Left ventricle myocardium inferior (tissue), 1 donor: ENCODE results near the gene NBAS. TPM values are rescaled to one million over a fixed set of nuclear protein-coding genes. Genes with fewer than 3 reads are reported as not detected.

ENCODE experiments used
- DNase-seq: peaks from one replicate; pipeline ENCODE4 v3.0.0-alpha.2; 2020
- H3K27ac ChIP-seq: fragments of 200-600 bp; replicated peaks from 2 replicates; pipeline ENCODE4 v1.8.0; 2021
- H3K27me3 ChIP-seq: fragments of 200-600 bp; 2 replicates; pipeline ENCODE4 v1.8.0; 2021; ENCODE audit warnings: low read depth
- H3K36me3 ChIP-seq: fragments of 200-600 bp; 2 replicates; pipeline ENCODE4 v1.8.0; 2021
- H3K4me1 ChIP-seq: fragments of 200-600 bp; 2 replicates; pipeline ENCODE4 v1.8.0; 2021
- H3K4me3 ChIP-seq: fragments of 200-600 bp; 2 replicates; pipeline ENCODE4 v1.8.0; 2021; ENCODE audit warnings: mild to moderate bottlenecking, moderate library complexity
- H3K9me3 ChIP-seq: fragments of 200-600 bp; replicated peaks from 2 replicates; pipeline ENCODE4 v1.8.0; 2021
- intact Hi-C: fragments of 100-400 bp; cut with micrococcal nuclease; formaldehyde crosslinking; loops from one replicate; pipeline ENCODE4 v1.11.0; 2022
- total RNA-seq: library from RNA; stranded (reverse); fragmentation: NEBNext Ultra II Directional; extraction: Animal tissue kit (Norgen Biotek cat#: 25700); gene quantifications from one replicate; pipeline ENCODE4 v1.2.1, GENCODE V29; 2021
- TF ChIP-seq, protein P1 (sequence below): fragments of 200-600 bp; IDR thresholded peaks from 2 replicates; pipeline ENCODE4 v1.8.0; 2021; ENCODE audit warnings: antibody characterized with exemption, mild to moderate bottlenecking, borderline replicate concordance
- donor health status: DM: no; HTN: yes; CAD: no; lungs with severe emphysema.

Gene NBAS
- total RNA-seq, 1 donor from 2014 or later: 50.6 TPM

DNA sequence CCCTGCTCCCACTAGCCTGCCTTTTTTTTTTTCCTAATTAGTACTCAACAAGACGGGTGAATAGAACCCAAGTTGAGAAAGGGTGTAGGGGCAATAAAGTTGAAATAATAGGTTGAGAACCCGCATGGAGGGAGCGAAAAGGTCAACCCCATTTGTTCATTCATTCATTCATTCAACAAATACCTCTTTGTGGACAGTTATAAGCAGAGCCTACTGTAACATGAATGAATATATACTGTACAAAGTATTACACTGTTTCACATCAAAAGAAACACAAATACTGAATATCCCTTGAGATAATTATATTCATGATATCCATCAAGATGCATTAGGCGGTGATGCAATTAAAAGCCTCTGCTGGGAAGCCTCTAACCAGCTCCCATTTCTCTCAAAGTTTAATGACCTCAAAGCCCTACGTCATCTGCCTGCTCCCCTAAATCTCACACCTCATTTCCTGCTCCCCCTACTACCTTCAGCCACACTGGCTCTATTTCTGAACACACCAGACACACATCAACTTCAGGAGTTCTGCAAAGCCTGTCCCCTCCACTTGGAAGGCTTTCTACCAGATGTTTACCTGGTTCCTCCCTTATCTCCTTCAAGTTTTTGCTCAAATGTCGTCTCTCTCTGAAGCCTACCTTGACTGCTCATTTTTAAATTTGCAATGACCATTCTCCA is 1.4 kb upstream of the NBAS start:
- Histone ChIP-seq H3K27ac (no peak overlapping the region), H3K4me3 (peak overlapping the region; percentile 85), H3K36me3 (no peaks in the 10 kb centered on the region), H3K4me1 (peaks cover 45% of the 10 kb centered on the region), H3K27me3 (no peaks in the 10 kb centered on the region), H3K9me3 (no peaks in the 10 kb centered on the region)
- TF ChIP-seq, protein P1, sequence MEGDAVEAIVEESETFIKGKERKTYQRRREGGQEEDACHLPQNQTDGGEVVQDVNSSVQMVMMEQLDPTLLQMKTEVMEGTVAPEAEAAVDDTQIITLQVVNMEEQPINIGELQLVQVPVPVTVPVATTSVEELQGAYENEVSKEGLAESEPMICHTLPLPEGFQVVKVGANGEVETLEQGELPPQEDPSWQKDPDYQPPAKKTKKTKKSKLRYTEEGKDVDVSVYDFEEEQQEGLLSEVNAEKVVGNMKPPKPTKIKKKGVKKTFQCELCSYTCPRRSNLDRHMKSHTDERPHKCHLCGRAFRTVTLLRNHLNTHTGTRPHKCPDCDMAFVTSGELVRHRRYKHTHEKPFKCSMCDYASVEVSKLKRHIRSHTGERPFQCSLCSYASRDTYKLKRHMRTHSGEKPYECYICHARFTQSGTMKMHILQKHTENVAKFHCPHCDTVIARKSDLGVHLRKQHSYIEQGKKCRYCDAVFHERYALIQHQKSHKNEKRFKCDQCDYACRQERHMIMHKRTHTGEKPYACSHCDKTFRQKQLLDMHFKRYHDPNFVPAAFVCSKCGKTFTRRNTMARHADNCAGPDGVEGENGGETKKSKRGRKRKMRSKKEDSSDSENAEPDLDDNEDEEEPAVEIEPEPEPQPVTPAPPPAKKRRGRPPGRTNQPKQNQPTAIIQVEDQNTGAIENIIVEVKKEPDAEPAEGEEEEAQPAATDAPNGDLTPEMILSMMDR: no peak
- intact Hi-C loops: no loop called here
- DNase-seq: no peak

DNA sequence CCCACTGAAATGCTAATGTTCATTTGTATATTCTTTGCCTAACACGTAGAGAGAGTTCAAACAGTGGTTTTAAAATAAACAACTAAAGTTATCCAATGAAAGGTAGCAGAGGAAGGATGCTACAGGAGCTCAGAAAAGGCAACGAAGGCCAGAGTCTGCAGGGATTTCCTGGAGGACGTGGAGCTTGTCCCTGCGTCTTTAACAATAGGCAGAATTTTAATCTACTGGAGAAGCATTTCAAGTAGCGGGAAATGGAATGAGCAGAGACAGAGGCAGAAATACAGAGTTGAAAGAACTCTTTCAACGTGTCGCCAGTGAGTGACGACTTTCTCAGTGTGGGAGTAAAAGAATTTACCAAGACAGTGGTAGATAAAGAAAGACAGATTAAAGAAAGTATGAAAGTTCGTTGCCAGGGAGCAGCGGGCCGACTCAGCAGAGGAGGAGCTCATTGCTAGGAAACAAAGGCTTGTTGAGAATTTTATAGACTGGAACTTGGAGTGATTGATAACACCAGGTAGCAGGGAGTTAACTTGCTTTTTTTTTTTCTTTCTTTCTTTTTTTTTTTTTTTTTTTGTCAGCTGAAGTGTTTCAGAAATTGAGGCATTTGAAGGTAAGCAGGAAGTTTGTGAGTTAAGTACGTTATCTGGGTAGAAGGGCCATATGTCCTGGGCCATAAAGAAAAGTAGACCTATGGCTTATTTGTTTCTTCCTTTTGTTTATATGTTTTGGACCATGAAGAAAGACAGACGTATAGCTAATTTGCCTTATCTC is 625 bp upstream of the NBAS start:
- no peak for DNase-seq
- H3K4me3 ChIP-seq: peak overlapping the region; percentile 85
- H3K36me3 ChIP-seq: no peaks in the 10 kb centered on the region
- no peaks in the 10 kb centered on the region for H3K9me3 ChIP-seq
- intact Hi-C loops: no loop called here
- H3K27me3 ChIP-seq: no peaks in the 10 kb centered on the region
- peaks cover 46% of the 10 kb centered on the region for H3K4me1 ChIP-seq
- TF ChIP-seq, protein P1: no peak
- peak overlapping the region; percentile 85 for H3K27ac ChIP-seq

DNA sequence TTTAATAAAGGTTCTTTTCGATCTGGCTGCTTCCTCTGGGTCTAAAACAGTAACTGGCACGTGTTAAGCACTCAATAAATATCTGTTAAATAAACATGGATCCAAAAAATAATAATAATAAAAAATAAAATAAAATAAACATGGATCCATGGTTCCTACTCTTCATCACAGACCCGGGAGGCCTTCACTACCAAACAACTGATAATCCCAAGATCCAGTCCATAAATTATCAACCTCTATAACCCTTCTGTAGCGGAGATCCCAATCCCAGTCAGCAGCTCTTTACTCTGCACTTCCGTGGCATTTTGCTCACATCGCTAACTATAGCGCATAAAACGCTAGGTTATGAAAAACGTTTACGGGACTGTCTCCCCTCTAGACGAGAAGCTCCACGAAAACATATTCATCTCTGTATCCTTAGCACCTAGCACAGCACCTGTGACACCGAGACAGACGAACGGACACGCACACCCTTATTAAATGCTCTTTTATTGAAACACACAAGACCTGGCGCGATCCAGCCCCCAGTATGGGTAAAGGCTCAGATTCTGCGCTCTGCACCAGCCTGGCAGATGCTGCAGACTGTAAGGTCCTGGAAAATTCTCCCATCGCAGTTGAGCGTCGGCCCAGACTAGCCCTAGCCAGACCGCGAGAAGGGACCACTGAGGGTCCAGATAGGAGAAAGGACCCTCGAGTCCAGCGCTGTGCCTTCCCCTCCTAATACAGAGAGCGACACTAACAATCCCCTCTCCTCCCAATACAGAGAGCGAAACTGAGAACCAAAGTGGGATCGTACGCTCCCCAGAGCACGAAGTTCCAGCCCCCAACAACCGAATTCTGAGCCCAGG is 770 bp downstream of the NBAS start:
- Histone ChIP-seq H3K27ac (peak overlapping the region; percentile 85), H3K4me3 (peak overlapping the region; percentile 85), H3K9me3 (no peaks in the 10 kb centered on the region), H3K27me3 (no peaks in the 10 kb centered on the region), H3K36me3 (peaks cover 6% of the 10 kb centered on the region), H3K4me1 (peaks cover 46% of the 10 kb centered on the region)
- no peak for DNase-seq
- TF ChIP-seq, protein P1: no peak
- intact Hi-C loops: no loop called here

DNA sequence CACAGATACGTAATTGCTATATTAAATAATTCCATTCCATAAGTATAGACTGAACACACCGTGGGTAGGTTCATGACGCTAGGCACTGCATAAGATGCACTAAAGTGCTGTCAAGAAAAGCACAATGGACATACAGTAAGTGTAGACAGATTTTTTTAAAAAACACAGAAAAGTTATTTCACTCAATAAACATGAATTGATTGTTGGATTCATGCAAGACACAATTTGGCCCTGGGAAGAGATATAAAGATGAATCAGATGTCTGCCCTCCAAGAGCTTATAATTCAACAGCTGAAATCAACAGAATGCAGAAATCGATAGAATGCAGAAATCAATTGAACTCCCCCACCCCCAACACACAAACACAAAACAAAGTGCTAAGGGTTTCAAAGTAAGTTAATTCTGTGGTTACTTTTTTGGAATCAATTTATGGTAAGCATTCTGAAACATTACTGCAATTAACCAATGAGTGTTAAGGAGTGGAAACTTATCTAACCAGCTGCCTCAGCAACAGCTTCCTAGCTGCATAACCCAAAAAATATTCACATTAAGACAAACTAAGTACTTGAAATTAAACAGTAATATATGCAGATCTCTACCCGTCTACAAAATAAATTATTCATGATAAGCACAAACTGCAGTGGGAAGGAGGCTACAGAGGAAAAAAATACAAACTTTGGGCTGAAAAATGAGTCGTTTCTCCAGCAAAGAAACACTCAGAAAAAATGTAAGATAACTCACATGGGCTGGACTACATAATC is 1.6 kb downstream of the NBAS start:
- Histone ChIP-seq H3K9me3 (no peaks in the 10 kb centered on the region), H3K27me3 (no peaks in the 10 kb centered on the region), H3K4me1 (peaks cover 46% of the 10 kb centered on the region), H3K27ac (no peak overlapping the region), H3K36me3 (peaks cover 13% of the 10 kb centered on the region), H3K4me3 (peak overlapping the region; percentile 85)
- intact Hi-C loops: no loop called here
- TF ChIP-seq, protein P1: no peak
- DNase-seq: no peak

DNA sequence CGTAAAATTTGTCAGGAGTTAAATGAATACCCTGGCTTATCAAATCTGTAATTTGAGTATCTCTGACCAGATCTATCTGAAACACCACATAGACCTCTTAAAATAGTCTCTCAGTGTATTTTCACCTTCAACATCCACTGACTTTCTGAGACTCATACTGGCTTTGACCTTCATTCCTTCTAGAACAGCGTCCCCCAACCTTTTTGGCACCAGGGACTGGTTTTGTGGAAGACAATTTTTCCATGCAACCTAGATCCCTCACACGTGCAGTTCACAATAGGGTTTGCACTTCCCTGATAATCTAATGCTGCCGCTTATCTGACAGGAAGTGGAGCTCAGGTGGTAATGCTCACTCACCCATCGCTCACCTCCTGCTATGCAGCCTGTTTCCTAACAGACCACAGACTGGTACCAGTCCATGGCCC is 3.2 kb downstream of the NBAS start:
- H3K9me3 ChIP-seq: no peaks in the 10 kb centered on the region
- no peak for DNase-seq
- peaks cover 27% of the 10 kb centered on the region for H3K36me3 ChIP-seq
- no peak overlapping the region for H3K27ac ChIP-seq
- H3K4me1 ChIP-seq: peaks cover 46% of the 10 kb centered on the region
- intact Hi-C loops: no loop called here
- no peaks in the 10 kb centered on the region for H3K27me3 ChIP-seq
- TF ChIP-seq, protein P1: no peak
- H3K4me3 ChIP-seq: no peak overlapping the region
